Omental fat pad (tissue), 4 donors: ENCODE data around the gene CSNK2A3. TPM values are rescaled to one million over a fixed set of nuclear protein-coding genes. Genes with fewer than 3 reads are reported as not detected.
A peak's percentile ranks its signal among the peaks of the same experiment; 100 is the strongest.

Source experiments
- ATAC-seq: fragments of 150-250 bp; one replicate; pipeline ENCODE4 v1.9.1; 2016; ENCODE audit warnings: mild to moderate bottlenecking, moderate library complexity; ENCODE audit not compliant: low FRiP score
- DNase-seq: peaks from one replicate; pipeline ENCODE4 v3.0.0-alpha.2; 2019; ENCODE audit warnings: low spot score
- total RNA-seq, 4 donors: library from RNA; depleted of rRNA; stranded (reverse); fragments of >200 nt; gene quantifications; one replicate each; pipeline ENCODE4 v1.1.0, GENCODE V29; 2016
- TF ChIP-seq, protein P1 (sequence below), 3 donors: fragments of 450-650 bp; IDR thresholded peaks; one replicate each; pipeline ENCODE4 v1.5.1; 2016 to 2017; ENCODE audit warnings: antibody characterized with exemption in 3 of 3, mild to moderate bottlenecking in 3 of 3, moderate library complexity in 2 of 3

CSNK2A3 gene
- total RNA-seq, 4 donors from 2014 or later, result 1.1 to 2.9 (median 1.6) TPM

DNA sequence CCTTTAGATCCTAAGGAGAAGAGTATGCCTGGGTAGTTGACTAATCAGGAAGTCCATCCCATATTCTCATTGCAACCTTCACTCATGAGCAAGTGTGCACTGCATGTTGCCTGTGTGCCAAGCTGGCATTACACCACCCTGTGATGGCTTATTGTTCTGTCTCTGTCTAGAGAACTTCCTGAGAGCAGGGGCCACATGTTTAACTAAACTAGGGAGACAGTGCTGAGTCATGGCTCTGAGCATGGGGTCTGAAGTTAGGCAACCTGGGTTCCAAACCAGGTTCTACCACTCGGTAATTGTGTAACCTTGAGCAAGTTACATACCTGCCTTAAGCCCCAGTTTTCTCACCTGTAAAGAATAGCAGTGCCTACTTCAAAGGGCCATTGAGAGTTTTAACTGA is 39.6 kb downstream of the CSNK2A3 start:
- ATAC-seq, result peak; percentile 53

DNA sequence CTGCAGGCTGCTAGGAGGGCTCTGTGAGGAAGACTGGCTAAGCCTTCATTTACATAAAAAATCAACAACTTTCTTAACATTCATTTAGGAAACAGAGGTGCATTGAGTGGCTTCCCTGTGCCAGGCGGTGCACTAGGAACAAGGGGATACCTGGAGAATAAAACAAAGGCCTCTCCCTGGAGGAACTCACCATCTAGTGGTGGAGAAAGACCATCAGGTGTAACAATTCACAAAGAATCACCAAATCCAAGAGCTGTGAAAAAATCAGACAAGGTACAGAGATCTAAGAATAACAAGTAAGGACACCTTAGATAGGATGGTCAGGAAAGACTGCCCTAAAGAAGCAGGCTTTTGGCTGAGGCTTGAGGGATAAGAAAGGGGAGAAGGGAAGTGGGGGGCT is 40.3 kb downstream of the CSNK2A3 start:
- no peak for DNase-seq
- ATAC-seq, result no peak
- TF ChIP-seq, protein P1, sequence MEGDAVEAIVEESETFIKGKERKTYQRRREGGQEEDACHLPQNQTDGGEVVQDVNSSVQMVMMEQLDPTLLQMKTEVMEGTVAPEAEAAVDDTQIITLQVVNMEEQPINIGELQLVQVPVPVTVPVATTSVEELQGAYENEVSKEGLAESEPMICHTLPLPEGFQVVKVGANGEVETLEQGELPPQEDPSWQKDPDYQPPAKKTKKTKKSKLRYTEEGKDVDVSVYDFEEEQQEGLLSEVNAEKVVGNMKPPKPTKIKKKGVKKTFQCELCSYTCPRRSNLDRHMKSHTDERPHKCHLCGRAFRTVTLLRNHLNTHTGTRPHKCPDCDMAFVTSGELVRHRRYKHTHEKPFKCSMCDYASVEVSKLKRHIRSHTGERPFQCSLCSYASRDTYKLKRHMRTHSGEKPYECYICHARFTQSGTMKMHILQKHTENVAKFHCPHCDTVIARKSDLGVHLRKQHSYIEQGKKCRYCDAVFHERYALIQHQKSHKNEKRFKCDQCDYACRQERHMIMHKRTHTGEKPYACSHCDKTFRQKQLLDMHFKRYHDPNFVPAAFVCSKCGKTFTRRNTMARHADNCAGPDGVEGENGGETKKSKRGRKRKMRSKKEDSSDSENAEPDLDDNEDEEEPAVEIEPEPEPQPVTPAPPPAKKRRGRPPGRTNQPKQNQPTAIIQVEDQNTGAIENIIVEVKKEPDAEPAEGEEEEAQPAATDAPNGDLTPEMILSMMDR (IDR thresholded peaks at IDR 0.05), result no peak

More for the DNA sequence above, 39.6 kb downstream of the CSNK2A3 start:
- no peak for DNase-seq
- TF ChIP-seq, protein P1 (IDR thresholded peaks at IDR 0.05), result no peak

DNA sequence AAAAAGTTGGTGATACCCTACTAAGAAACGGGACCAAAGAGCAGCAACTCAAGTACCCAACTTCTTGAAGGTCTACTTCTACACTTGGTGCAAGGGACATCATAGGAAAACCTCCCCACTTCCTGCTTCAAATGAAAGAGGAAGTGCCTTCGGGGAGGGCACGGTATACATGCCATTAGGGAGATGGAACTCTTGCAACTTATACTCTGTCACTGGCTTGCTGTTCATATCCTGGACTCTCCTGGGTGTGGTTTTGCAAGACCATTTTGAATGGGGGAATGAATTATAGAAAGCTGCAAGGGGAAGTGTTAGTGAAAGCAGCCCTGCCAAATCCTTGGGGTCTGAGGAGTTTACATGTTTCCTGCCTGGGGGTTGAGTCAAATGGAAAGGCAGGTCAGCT is 41.9 kb downstream of the CSNK2A3 start:
- ATAC-seq (no peak), DNase-seq (no peak)
- TF ChIP-seq, protein P1 (IDR thresholded peaks at IDR 0.05), result no peak

DNA sequence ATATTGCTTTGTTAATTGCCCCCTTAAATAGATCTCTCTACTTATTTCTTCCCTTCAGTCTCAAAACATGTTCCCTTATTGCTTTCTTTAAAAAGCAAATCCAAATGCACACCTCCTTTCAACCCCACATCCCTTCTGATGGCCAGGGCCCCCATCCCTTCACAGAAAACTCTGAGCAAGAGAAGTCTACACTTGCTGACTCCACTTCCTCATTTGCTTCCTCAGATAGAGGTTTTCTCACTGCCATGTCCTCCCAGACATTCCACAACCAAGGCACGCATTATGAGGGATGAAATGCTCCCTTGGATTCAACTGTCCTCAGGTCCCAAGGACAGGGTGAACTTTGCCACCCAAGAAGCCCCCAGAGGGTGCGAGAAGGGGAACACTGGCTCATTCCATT is 43.1 kb downstream of the CSNK2A3 start:
- TF ChIP-seq, protein P1 (IDR thresholded peaks at IDR 0.05), result no peak
- DNase-seq (no peak), ATAC-seq (no peak)

DNA sequence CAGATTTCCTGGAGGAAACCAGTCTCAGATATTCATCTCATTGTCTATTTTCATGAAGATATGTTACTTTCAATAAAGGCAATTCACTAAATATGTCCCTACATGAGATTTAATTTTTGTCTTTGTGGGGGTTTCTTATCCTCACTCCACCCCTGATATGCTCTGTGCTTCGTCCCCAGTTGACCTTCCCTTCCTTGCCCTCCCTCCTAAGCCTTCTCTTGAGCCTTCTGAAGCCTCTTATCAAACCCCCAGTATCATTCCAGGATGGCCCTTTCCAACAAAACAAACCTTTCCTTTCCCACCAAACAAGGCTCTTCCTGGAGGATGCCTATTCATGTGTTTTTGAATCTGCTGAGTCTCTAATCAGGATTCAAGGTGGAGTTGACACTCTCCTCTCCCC is 44.8 kb downstream of the CSNK2A3 start:
- ATAC-seq (no peak), DNase-seq (no peak)
- TF ChIP-seq, protein P1 (IDR thresholded peaks at IDR 0.05), result no peak

DNA sequence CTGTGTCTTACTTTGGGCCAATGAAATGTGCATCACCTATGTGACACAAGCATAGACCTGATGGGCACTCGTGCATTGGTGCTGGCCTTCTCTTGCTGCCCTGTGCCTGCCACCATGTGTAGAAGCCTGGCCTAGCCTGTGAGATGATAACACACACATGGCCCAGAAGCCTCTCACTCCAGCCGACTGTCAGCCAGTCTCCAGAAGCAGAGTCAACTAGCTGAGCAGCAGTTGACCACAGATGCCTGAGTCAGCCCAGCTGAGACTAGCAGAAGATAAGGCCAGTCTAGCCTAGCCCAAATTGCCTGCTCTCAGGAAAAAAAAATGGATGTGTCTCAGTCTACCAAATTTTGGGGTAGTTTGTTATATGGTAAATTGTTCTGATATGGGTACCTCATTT is 46.2 kb downstream of the CSNK2A3 start:
- ATAC-seq, result no peak
- no peak for DNase-seq
- TF ChIP-seq, protein P1 (IDR thresholded peaks at IDR 0.05), result no peak

DNA sequence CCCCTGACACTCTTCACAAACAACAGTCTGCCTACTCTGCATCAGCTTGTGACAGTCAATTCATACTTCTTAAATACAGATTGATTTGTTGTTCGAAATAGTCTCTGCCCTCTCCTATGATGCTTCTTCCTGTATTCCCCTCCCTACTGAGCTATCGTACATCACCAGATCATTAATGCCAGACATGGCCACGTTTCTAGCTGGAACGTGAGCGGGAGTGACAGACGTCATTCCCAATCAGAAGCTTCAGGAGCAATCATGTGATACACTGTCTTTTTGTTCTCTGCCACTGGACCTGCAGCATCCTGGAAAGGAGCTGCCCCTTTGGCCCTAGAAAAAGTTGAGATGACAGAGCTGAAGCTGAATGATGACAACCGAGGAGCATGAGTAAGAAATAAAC is 48.5 kb downstream of the CSNK2A3 start:
- TF ChIP-seq, protein P1 (IDR thresholded peaks at IDR 0.05), result no peak
- DNase-seq (no peak), ATAC-seq (no peak)
